Smooth muscle cell of trachea (primary cell): ENCODE data around the gene ABHD6. TPM values are rescaled to one million over a fixed set of nuclear protein-coding genes. Genes with fewer than 3 reads are reported as not detected.

Source experiments
- total RNA-seq: library from RNA; depleted of rRNA; stranded (reverse); fragments of >200 nt; gene quantifications from 2 replicates; pipeline ENCODE4 v1.2.1, GENCODE V29; 2014

The ABHD6 gene
- total RNA-seq: 8.6 and 12.1 TPM in 2 replicates

GRCh38 chr3:58237238-58237940, at the start of gene ABHD6:
Gene ABHD6 (plus strand): TSS chr3:58237792. CDS start chr3:58256587, 18,795 bp downstream.

GRCh38 chr3:58210761-58211460, 26.7 kb upstream of the ABHD6 start, which contains the start of gene DNASE1L3:
Gene DNASE1L3 (minus strand): TSS chr3:58210972. CDS start chr3:58210906, 66 bp downstream.

GRCh38 chr3:58305882-58306711, 68.5 kb downstream of the ABHD6 start, which contains the start of the genes HTD2 and RPP14:
Gene HTD2 (plus strand): TSS chr3:58306520. CDS start chr3:58317614, 11,094 bp downstream.
Gene RPP14 (plus strand): TSS chr3:58306245. CDS start chr3:58310330, 4,085 bp downstream.

GRCh38 chr3:58332575-58333188, 95.1 kb downstream of the ABHD6 start, which contains the start of gene PXK:
Gene PXK (plus strand): TSS chr3:58332892. CDS start chr3:58332989, 97 bp downstream.

Other genes with a start within 250 kb of the ABHD6 start
- gene FLNB, start 229.4 kb upstream of the ABHD6 start, total RNA-seq: 51.3 and 62.5 TPM in 2 replicates
- gene DNASE1L3, start 26.8 kb upstream of the ABHD6 start, total RNA-seq: not detected in 2 replicates
- 8.9 and 14.7 TPM in 2 replicates for gene RPP14, start 68.5 kb downstream of the ABHD6 start, total RNA-seq
- 11.2 and 13.5 TPM in 2 replicates for gene HTD2, start 68.7 kb downstream of the ABHD6 start, total RNA-seq
- gene PXK, start 95.1 kb downstream of the ABHD6 start, total RNA-seq: 54.4 and 84.2 TPM in 2 replicates
- 54.9 and 127 TPM in 2 replicates for gene PDHB, start 196.0 kb downstream of the ABHD6 start, total RNA-seq